Stimulated activated naive B cell treated with anti-CD40 and anti-IgM and Interleukin-4, amounts not matched to agents 10 μg/mL and 1 μg/mL and 100 μg/mL, for 72 hours (primary cell): Measurements from ENCODE around the gene TSHZ3.

Source experiments
- ATAC-seq, 2 donors: fragments of 150-1000 bp; cut with Tn5 transposase; replicated peaks; 2 replicates each; pipeline ENCODE4 v1.10.0; 2021; ENCODE audit warnings: moderate library complexity in 1 of 2
- DNase-seq: peaks from one replicate; pipeline ENCODE4 v3.0.0; 2021
- H3K27ac Mint-ChIP-seq: one replicate; pipeline ENCODE4 v1.8.0; 2022; ENCODE audit warnings: mild to moderate bottlenecking, mixed read lengths
- H3K27me3 Mint-ChIP-seq, 2 donors: one replicate each; pipeline ENCODE4 v1.8.0; 2022; ENCODE audit warnings: mixed read lengths in 2 of 2
- H3K36me3 Mint-ChIP-seq, 2 donors: one replicate each; pipeline ENCODE4 v1.8.0; 2022; ENCODE audit warnings: mixed read lengths in 2 of 2, mild to moderate bottlenecking in 1 of 2
- H3K4me1 Mint-ChIP-seq, 2 donors: one replicate each; pipeline ENCODE4 v1.8.0; 2022; ENCODE audit warnings: mixed read lengths in 2 of 2, mild to moderate bottlenecking in 1 of 2
- H3K4me3 Mint-ChIP-seq, 2 donors: one replicate each; pipeline ENCODE4 v1.8.0; 2022; ENCODE audit warnings: mild to moderate bottlenecking in 2 of 2, mixed read lengths in 2 of 2, moderate library complexity in 1 of 2
- H3K9me3 Mint-ChIP-seq, 2 donors: one replicate each; pipeline ENCODE4 v1.8.0; 2022; ENCODE audit warnings: mixed read lengths in 2 of 2, mild to moderate bottlenecking in 1 of 2

The TSHZ3 gene

DNA sequence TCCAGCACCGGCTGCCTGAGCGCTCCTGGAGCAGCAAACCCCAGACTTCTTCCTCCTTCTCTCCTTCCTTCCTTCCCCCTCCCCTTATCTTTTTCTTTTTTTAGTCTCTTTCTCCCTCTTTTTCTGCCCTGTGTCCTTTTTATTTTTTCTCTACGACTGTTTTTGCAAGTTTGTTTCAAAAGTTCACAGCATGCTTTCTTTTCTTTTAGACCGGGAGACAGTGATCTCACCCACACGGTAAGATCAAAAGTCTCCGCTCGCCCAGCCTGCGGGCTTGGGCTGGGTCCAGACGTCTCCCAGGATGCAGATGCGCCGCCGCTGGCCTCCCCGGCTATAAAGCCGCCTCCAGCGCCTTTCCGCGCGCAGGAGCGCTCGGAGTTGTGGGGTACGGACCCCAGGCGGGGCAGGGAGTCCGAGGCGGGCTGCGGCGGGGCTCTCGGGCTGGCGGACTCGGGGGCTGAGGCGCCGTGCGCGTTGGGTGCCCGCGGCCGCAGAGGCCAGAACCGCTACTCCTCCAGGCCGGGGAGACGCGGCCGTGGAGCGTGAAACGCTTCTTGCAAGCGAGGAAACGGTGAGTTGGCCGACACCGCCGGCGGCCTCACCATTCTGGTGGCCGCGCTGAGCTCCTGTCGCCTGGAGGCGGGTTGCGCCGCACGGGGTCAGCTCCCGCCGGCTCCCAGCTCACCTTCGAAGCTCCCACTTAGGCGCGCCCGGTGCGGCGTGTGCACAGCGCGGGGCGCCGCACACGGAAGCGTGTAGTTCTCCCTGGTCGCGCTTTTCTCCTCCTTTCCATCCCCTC is 2.0 kb upstream of the TSHZ3 start:
- Mint-ChIP-seq H3K36me3 (peaks cover 5 to 10% of the 10 kb centered on the region in 2 donors), H3K27me3 (peaks cover 63 to 79% of the 10 kb centered on the region in 2 donors), H3K4me3 (peak overlapping the region; percentile 87 to 89), H3K27ac (no peak overlapping the region), H3K4me1 (peaks cover 19 to 23% of the 10 kb centered on the region in 2 donors), H3K9me3 (no peaks in the 10 kb centered on the region)
- ATAC-seq = no peak
- no peak for DNase-seq

DNA sequence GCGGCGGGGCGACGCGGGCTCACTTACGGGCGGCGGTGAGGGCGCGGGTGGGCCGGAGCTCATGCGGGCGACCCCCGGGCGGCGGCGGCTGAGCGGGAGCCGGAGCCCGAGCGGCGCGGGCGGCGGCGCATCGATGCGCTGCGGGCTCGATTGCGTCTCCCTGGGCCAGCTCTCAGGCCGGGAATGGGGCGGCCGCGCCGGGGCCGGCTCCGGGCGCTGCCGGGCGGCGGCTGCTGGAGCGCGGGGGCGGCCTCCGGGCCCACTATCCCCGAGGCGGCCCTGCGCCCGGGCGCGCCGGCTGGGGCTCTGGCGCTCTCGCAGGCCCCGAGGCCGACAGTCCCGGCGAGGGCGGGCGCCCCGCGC is 1.4 kb upstream of the TSHZ3 start:
- Mint-ChIP-seq H3K9me3 (no peaks in the 10 kb centered on the region), H3K27ac (no peak overlapping the region), H3K4me1 (peaks cover 19 to 23% of the 10 kb centered on the region in 2 donors), H3K36me3 (peaks cover 5 to 10% of the 10 kb centered on the region in 2 donors), H3K4me3 (peak overlapping the region; percentile 87 to 89), H3K27me3 (peaks cover 63 to 82% of the 10 kb centered on the region in 2 donors)
- ATAC-seq = peak; percentile 27 to 45
- DNase-seq = no peak

DNA sequence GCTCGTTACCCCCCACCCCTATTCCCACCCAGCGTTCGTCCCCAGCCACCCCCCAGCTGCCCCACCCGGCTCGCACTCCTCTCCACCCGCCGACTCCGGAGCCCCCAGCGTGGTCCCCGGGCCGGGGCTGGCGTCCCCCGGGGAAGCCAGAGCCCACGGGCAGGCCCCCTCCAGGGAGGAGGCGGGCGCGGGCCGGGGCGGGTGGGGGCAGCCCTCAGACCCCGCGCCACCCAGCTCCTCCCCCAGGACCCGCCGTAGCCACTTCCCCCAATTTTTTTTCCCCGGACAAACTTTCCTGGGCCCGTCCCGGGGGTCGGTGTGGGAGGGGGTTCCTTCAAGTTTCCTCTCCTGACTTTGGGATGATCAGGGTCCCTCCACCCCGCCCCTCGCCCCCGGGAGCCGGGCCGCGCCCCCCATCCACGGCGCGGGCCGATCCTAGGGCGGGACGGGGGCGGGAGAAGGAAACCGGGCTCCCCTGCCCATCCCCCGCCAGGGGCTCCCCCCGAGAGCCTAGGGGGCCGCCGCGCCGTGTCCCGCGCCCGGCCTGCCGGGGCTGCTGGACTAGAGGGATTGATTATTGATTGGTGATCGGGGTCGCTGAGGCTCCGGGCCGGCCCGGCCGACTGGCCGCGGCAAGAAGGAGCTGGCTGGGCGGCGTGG is 927 bp upstream of the TSHZ3 start:
- peaks cover 5 to 10% of the 10 kb centered on the region in 2 donors for H3K36me3 Mint-ChIP-seq
- H3K4me3 Mint-ChIP-seq = peak overlapping the region in 1 of 2 donors; percentile 70
- no peaks in the 10 kb centered on the region for H3K9me3 Mint-ChIP-seq
- peaks cover 18 to 23% of the 10 kb centered on the region in 2 donors for H3K4me1 Mint-ChIP-seq
- H3K27ac Mint-ChIP-seq = no peak overlapping the region
- ATAC-seq (no peak), DNase-seq (no peak)
- peaks cover 66 to 82% of the 10 kb centered on the region in 2 donors for H3K27me3 Mint-ChIP-seq

DNA sequence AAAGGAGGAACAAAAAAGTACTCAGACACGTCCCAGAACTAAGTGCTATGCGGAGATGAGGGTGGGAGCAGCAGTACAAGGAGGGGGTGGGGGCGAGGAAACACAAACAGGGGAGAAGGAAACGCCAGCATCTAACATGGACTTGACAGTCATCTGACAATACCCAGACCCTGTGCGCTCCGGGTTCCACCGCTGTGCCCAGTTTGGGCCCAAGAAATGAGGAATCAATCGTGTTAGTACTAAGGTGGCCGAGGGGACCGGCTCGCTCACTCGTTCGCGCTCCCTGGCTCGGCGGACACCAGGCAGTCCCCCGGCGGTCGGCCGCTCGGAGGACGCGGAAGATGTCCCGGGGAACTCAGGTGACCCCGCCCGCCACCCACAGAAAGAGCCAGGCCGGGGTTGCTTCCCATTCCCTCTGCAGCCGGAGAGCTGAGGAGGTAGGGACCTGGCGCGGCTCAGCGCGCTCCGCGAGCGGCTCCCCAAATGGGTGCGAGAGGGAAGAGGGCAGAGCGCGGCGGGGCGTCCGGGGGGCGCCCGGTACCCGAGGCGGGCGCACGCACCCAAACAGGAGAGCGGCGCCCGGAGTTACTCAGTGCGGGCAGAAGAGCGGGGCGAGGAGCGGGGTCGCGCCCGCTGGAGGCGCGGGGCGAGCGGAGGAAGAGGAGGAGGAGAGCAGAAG is 616 bp downstream of the TSHZ3 start:
- Mint-ChIP-seq H3K4me1 (peaks cover 17 to 23% of the 10 kb centered on the region in 2 donors), H3K9me3 (no peaks in the 10 kb centered on the region), H3K4me3 (peak overlapping the region; percentile 76 to 83), H3K36me3 (peaks cover 5 to 10% of the 10 kb centered on the region in 2 donors), H3K27me3 (peaks cover 60 to 79% of the 10 kb centered on the region in 2 donors), H3K27ac (peak overlapping the region; percentile 60)
- ATAC-seq (peak in 1 of 2 donors; percentile 7), DNase-seq (no peak)

DNA sequence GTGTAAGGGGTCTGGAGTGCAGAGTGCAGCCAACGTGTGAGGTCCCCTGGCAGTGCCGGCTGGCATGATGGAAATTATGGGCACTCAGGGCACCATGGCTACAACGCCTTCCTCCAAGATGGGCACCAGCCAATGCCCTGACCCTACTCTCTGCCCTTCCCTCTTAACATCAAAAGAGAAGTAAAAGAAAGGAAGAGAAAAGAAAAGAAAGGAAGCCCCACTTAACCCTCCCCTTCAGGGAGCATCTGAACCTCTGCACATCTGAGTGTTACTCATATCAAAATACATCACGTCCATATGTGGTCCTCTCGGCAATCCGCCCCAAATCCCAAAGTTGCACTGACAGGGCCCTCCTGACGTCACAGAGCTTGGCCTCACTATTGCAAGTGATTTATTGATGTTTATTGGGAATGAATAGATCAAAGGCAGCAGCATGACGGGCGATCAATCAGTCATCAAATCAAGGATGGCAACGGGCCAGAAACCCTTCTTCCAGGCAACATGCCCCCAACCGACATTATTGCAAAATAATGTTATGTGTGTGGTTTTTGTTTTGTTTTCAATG is 1.3 kb downstream of the TSHZ3 start:
- H3K27ac Mint-ChIP-seq = peak overlapping the region; percentile 60
- peaks cover 5 to 10% of the 10 kb centered on the region in 2 donors for H3K36me3 Mint-ChIP-seq
- peaks cover 56 to 72% of the 10 kb centered on the region in 2 donors for H3K27me3 Mint-ChIP-seq
- no peaks in the 10 kb centered on the region for H3K9me3 Mint-ChIP-seq
- peaks cover 17 to 23% of the 10 kb centered on the region in 2 donors for H3K4me1 Mint-ChIP-seq
- DNase-seq = no peak
- ATAC-seq = no peak
- peak overlapping the region; percentile 76 to 83 for H3K4me3 Mint-ChIP-seq

DNA sequence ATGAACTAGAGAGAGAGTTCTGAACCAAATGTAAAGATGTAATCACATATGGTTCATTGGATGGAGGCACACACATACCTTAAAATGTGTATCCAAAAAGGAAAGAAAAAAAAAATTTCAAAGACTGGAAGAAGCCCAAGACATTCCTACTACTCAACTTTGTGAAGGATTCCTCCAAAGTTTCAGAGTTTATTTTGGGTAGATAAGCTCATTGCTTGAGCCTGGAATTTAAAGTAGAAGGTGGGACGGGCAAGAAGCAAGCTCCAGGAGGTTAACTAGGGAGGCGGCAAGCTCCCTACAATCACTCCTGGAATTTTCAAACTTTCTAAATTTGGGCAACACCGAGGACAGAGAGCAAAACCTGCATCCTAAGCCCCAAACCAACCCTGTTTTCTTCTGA is 1.9 kb downstream of the TSHZ3 start:
- no peak overlapping the region for H3K27ac Mint-ChIP-seq
- peaks cover 53 to 67% of the 10 kb centered on the region in 2 donors for H3K27me3 Mint-ChIP-seq
- no peak overlapping the region for H3K4me3 Mint-ChIP-seq
- peaks cover 17 to 23% of the 10 kb centered on the region in 2 donors for H3K4me1 Mint-ChIP-seq
- ATAC-seq (no peak), DNase-seq (no peak)
- no peaks in the 10 kb centered on the region for H3K9me3 Mint-ChIP-seq
- peaks cover 5 to 10% of the 10 kb centered on the region in 2 donors for H3K36me3 Mint-ChIP-seq

DNA sequence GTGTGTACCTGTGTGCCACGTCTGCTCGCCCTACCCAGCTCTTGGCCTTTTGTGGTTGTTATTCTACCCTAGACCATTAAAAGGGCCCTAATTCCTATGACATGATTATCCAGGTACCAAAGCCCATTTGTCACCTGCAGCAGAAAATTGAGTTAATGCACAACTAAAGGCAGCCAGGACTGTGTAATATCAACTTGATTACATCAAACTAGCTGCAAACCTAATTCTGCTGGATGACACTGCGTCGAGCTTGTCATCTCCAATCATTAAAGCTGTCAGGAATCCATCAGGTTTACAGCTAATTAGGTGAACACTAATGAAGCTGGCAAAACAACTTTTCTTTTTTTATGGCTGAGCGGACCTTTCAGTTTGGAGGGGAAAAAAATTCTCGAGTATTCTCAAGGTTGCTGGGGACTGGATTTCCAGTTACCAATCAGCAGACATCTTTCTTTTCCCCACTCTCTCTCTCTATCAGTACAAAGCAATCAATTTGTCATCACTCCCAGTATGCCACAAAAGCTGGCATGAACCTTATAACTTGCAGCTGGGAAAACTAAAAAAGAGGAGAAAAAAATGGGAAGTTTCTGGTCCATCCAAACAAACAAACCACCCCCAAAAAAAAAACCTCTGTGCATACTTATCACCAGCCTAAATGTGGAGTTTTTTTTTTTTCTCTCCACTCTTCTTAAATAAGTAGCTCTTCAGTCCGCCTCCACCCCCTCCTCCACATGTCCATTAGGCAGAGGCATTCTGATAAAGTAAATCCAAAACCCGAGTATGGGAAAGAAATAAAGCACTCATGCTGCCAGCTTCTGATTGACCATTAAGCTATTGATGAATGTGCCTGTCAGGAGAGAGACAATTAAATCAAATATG is 2.8 kb downstream of the TSHZ3 start:
- H3K4me3 Mint-ChIP-seq = no peak overlapping the region
- peaks cover 50 to 64% of the 10 kb centered on the region in 2 donors for H3K27me3 Mint-ChIP-seq
- ATAC-seq (no peak), DNase-seq (no peak)
- H3K27ac Mint-ChIP-seq = no peak overlapping the region
- H3K36me3 Mint-ChIP-seq = peaks cover 5 to 10% of the 10 kb centered on the region in 2 donors
- H3K9me3 Mint-ChIP-seq = no peaks in the 10 kb centered on the region
- peaks cover 12 to 17% of the 10 kb centered on the region in 2 donors for H3K4me1 Mint-ChIP-seq

DNA sequence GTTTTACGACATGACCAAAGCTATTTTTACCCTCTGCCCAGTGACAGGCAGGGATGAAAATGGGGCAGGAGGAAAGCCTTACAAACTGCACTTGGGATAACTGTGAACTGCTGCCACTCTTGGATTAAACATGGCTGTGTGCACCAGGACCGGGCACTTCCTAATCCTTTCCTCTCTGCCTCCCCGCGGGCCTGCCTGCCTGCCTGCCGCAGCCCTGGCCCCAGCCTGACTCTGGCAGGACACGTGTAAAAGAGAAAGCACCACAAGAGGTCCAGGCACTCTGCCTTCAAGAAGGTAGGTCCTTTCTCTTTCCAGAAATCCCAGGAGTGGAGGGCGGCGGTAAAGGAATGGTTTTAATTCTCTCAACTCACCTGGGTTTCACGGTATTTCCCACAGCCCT is 4.8 kb downstream of the TSHZ3 start:
- Mint-ChIP-seq H3K4me1 (peaks cover 10 to 12% of the 10 kb centered on the region in 2 donors), H3K36me3 (peaks cover 3 to 6% of the 10 kb centered on the region in 2 donors), H3K9me3 (no peaks in the 10 kb centered on the region), H3K27me3 (peaks cover 58 to 76% of the 10 kb centered on the region in 2 donors), H3K4me3 (no peak overlapping the region), H3K27ac (no peak overlapping the region)
- ATAC-seq = no peak
- DNase-seq = no peak

DNA sequence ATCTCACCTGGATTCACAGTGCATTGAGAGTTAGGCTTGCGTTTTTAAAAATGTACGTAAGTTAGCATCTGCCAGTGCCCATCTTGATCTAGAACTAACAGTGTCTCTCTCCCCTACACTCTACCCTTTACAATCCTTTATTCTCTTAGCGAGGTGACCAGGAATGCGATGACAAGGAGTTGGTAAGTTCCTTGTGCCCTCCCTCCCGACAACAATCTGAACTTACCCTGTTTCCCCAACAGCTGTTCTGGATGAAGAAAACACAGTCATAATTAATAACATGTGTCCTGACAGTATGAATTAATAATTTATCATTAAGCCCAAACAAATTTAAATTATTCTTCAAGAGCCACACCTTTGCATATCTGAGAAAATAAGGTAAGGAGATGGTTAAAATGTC is 6.3 kb downstream of the TSHZ3 start:
- Mint-ChIP-seq H3K4me3 (no peak overlapping the region), H3K27ac (no peak overlapping the region), H3K9me3 (no peaks in the 10 kb centered on the region), H3K27me3 (peaks cover 61 to 80% of the 10 kb centered on the region in 2 donors), H3K4me1 (peaks cover 0 to 6% of the 10 kb centered on the region in 2 donors), H3K36me3 (peaks cover 0 to 2% of the 10 kb centered on the region in 2 donors)
- ATAC-seq (no peak), DNase-seq (no peak)

DNA sequence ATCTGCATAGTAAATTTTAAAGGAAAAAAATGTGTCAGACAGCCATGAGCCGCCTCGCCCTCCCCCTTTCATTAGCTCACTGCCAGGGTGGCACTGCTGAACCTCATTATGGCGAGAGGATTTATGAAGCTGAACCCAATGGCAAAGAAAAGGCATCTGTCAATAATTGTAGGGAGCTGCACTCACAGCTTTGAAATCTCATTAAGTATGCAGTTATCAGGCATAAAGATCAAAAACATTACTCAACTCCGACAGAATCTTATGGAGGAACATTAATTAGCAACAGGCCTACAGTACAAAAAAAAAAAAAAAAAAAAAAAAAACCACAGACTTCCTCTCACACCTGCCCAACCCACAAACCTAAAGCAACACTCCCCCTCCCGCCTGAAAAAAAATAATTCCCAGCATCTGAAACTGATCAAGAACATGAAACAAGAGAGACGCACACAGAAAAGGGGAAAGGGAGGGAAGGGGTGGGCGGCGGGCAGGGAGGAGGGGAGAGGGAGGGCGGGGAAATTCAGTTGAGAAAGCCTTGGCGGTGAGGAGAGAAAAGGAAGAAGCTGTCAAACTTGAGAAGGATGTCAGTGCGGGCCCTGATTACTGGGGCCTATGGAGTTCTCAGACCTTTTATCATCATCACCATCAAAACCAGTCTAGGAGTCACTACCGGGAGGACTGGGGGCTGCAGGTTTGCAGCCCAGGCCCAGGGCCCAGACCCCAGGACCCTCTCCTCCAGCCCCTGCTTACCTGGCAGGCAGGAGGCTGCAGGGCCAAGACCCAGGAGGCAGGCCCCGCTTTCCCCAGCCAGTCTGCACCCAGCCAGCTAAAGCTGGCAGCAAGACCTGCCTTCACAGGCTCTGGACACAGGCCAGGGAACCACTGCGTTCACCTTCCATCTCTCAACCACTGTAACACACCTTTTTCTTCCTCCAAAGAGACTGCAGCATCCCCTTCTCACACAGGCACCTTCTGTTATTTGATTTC is 8.9 kb downstream of the TSHZ3 start:
- H3K9me3 Mint-ChIP-seq = no peaks in the 10 kb centered on the region
- ATAC-seq = no peak
- no peak overlapping the region for H3K27ac Mint-ChIP-seq
- peaks cover 55 to 69% of the 10 kb centered on the region in 2 donors for H3K27me3 Mint-ChIP-seq
- peaks cover 0 to 6% of the 10 kb centered on the region in 2 donors for H3K4me1 Mint-ChIP-seq
- no peak for DNase-seq
- peaks cover 0 to 2% of the 10 kb centered on the region in 2 donors for H3K36me3 Mint-ChIP-seq
- no peak overlapping the region for H3K4me3 Mint-ChIP-seq

DNA sequence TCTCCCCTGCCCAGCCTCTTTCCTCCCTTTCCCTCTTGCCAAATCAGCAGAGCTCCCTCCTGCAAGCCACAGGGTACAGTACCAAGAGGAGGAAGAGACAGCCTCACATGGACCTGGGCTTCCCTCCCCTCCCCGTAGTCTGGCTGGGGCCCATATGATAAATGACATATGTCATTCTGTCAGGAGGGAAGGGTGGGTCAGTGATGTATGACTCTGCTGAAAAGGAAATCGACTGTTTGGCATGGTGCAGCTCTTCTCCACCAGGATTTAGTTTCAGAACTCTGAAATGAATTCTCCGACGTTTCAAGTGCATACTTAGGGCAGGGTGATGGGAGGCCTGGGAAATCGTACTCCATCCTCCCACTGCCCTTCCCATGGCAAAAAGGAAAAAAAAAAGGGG is 9.8 kb downstream of the TSHZ3 start:
- Mint-ChIP-seq H3K4me1 (peaks cover 0 to 6% of the 10 kb centered on the region in 2 donors), H3K27me3 (peaks cover 51 to 66% of the 10 kb centered on the region in 2 donors), H3K27ac (no peak overlapping the region), H3K4me3 (no peak overlapping the region), H3K36me3 (peaks cover 0 to 2% of the 10 kb centered on the region in 2 donors), H3K9me3 (no peaks in the 10 kb centered on the region)
- ATAC-seq = no peak
- DNase-seq = no peak

DNA sequence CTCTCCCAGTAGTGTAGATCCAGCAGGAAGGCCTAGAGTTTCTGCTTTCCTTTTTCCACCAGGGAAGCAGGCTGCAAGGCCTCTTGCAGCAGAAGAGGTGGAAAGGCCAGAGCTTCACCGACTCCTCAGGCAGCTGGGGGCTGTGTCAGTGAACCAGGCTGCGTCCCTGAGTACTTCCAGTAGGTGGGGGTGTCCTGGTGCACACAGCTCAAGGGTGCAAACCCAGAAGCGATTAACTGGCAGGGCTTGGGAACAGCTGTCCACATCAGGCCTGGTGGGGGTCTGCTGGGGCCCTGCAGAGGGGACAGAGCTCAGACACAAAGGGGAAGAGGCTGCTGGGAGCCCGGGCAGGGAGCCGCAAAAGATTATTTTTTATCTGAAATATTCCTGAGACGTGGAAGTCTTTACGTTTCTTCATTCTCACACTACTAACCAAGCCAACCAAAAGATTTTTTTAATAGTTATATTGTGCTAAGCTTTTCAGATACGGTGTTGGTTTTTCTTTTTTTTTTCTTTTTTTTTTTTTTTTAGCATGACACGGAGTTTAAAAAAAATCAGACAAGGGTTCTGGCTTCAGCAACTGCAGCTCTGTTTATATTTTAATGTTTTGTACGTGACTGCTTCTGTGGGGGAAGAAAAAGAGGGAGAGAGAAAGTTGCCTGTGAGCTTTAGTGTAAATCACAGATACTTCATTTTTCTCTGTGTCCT is 11.0 kb downstream of the TSHZ3 start:
- Mint-ChIP-seq H3K27ac (no peak overlapping the region), H3K27me3 (peaks cover 50 to 70% of the 10 kb centered on the region in 2 donors), H3K36me3 (peaks cover 0 to 2% of the 10 kb centered on the region in 2 donors), H3K9me3 (no peaks in the 10 kb centered on the region), H3K4me1 (peaks cover 0 to 6% of the 10 kb centered on the region in 2 donors), H3K4me3 (no peak overlapping the region)
- ATAC-seq (peak in 1 of 2 donors; percentile 44), DNase-seq (no peak)
